Ecto neural progenitor cell (in vitro differentiated cells): ENCODE results near the gene USP50.
"Not testable (repeated sequence)": the region's sequence is repeated elsewhere in the genome, so short reads cannot be mapped to it uniquely, and the experiment has no call there.

Experiments used
- DNase-seq: peaks from one replicate; pipeline ENCODE4 v3.0.0-alpha.2; 2018; ENCODE audit warnings: low spot score

The USP50 gene

GRCh38 chr15:50503144-50503543 is 43.3 kb downstream of the USP50 start:
- DNase-seq: no peak

DNA sequence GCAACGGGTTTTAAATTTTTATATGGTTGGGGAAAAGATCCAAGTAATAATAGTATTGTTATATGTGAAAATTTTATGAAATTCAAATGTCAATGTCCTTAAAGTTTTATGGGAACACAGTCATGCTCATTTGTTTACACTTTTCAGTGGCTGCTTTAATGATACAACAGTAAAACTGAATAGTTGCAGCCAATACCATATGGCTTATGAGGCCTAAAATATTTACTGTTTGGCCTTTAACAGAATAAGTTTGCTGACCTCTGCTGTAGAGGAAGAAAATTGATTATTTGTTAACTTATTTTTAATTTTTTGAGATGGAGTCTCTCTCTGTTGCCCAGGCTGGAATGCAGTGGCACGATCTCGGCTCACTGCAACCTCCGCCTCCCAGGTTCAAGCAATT is 44.7 kb downstream of the USP50 start:
- no peak for DNase-seq

GRCh38 chr15:50500352-50500751 is 46.1 kb downstream of the USP50 start:
- no peak for DNase-seq

DNA sequence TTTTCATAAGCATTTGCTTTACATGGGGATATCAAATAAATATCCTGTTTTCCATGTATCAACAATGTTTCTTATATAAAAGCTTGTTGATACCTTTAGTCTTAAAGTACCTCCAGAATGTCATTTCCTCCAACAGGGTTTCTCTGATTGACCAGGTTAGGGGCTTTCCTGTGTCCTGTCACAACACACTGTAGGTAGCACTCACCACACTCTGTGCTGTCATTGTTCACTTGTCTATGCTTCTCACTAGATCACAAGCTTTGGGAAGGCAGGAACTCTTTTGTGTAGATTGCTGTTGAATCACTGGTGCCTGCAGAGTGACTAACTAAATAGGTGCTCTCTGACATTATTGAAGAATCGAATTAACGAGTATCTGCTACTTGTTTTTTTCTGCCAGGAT is 49.8 kb downstream of the USP50 start:
- no peak for DNase-seq

GRCh38 chr15:50494547-50494946 is 51.9 kb downstream of the USP50 start:
- DNase-seq: not testable (repeated sequence)

GRCh38 chr15:50493625-50494024 is 52.8 kb downstream of the USP50 start:
- no peak for DNase-seq

GRCh38 chr15:50487287-50487686 is 59.2 kb downstream of the USP50 start:
- DNase-seq: no peak

GRCh38 chr15:50485389-50485788 is 61.1 kb downstream of the USP50 start:
- DNase-seq: no peak

DNA sequence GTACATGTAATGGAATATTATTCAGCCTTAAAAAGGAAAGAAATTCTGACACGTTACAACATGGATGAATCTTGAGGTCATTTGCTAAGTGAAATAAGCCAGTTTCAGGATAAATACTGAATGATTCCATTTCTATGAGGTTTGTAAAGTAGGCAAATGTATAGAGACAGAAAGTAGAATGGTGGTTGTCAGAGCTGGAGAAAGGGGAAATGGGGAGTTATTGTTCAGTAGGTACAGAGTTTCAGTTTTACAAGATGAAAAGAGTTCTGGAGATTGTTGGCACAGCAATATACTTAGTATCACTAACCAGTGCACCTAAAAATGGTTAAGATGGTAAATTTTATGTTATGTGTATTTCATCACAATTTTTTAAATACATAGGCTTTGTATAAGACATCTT is 61.7 kb downstream of the USP50 start:
- DNase-seq: no peak

DNA sequence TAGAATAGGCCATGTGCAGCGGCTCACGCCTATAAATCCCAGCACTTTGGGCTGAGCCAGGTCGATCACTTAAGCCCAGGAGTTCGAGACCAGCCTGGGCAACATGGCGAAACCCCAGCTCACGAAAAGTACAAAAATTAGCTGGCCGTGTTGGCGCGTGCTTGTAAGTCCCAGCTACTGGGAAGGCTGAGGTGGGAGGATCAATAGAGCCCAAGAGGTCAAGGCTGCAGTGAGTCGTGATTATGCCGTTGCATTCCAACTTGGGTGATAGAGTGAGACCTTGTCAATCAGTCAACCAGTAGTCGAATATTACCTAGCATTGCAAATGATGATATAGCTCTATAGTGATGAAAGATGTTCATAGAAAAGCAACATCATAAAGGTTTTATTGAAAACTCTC is 70.3 kb downstream of the USP50 start:
- DNase-seq: no peak

DNA sequence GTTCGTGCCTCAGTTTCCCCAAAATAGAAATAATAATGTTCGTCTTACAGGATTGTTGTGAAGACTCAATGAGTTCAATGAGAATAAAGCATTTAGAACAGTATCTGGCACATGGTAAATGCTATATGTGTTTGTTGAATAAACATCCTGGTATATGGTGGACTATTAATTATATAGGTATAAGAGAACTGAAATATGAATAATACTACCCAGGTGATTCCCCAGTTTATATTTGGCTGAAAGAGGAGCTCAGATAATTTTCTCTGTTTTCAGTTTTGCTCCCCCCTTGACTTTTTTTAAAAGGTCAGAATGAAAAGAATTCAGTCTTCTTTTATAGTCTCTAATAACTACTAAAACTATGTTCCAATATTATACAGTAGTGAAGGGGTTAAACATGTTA is 75.4 kb downstream of the USP50 start:
- no peak for DNase-seq

DNA sequence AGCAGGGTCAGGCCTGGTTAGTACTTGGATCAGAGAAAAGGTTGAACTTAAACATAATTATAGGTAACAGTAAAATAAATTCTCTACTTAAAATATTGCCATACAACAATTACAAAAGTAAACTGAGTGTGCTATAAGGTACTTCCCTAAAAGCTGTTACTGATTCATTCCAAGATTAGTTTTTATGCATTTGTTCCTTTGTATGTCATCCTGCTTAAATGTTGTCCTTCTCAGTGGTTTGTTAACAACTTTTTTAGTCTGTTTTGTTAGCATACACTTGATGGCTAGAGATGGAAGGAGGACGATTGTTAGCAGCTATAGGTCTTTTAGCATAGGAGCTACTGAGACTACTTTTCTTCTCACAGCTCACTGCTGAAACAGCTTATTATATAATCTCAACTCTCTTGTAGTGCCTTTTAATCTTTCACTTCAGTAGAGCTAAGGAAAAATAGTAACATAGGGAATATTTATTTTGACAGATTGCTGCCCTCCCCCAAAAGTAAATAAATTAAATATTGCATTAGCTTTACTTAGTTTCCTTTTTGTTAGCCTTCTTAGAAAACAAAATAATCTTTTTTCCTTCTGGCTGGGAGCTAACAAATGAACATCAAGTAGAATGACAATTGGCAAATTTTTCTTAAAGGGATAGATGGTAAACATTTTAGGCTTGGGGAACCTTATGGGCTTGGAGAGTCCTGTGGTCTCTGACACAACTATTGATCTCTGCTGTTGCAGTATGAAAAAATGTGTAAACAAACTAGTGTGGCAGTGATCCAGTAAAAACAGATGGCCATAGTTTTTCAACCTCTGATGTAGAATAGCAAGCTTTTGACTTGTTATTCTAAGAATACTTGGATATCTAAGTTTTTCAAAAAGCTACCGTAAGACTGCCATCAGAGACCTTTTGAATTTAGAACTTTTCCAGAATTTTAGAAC is 82.8 kb downstream of the USP50 start:
- no peak for DNase-seq

- DNase-seq: no peak
Observed at GRCh38 chr15:50458348-50459112, 87.9 kb downstream of the USP50 start.

DNA sequence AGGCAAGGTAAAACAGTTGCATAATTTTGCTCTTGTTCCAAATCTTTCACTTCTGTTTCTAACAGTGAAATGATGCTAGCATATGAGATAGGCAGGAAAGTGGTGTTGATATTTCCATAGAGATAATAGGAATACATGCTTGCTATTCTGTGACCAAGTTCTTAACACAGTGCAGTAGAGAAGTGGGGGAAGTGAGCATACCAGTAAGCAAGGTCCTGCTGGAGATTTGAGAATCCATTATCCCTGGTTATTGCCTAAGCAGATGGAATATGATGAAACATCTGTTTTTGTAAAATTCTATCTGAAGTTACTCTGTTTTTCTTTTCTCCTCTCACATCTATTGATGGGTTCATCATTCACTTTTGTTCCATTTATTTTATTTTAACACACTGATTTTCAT is 93.5 kb downstream of the USP50 start:
- no peak for DNase-seq
